ENCODE measurements around the gene CKAP2L.
A peak's percentile ranks its signal among the peaks of the same experiment; 100 is the strongest.

CKAP2L gene

DNA sequence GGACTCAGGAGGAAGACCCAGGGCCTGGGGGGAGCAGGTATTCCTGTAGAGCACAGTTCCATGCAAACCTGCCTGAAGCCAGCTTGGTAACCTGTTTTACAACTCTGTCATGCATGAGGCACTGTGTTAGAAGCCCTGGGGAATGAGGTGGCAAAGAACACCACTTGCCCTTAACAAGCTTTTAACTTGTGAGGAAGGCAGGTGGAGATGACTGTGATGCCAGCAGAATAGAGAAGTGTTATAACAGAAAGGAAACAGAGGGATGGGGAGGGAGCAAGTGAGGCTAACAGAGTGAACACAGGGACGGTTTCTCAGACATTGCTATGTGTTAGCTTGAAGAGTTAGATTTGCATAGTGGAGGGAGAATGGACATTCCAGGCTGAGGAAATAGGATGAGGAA is 31.4 kb upstream of the CKAP2L start:
- TF ChIP-seq, protein P1, sequence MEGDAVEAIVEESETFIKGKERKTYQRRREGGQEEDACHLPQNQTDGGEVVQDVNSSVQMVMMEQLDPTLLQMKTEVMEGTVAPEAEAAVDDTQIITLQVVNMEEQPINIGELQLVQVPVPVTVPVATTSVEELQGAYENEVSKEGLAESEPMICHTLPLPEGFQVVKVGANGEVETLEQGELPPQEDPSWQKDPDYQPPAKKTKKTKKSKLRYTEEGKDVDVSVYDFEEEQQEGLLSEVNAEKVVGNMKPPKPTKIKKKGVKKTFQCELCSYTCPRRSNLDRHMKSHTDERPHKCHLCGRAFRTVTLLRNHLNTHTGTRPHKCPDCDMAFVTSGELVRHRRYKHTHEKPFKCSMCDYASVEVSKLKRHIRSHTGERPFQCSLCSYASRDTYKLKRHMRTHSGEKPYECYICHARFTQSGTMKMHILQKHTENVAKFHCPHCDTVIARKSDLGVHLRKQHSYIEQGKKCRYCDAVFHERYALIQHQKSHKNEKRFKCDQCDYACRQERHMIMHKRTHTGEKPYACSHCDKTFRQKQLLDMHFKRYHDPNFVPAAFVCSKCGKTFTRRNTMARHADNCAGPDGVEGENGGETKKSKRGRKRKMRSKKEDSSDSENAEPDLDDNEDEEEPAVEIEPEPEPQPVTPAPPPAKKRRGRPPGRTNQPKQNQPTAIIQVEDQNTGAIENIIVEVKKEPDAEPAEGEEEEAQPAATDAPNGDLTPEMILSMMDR (IDR thresholded peaks at IDR 0.05; ENCODE audit: low read depth, low read length, missing control alignments): no peak
- H3K4me3 ChIP-seq (ENCODE audit: low read depth, low read length): no peak overlapping the region
- DNase-seq (ENCODE audit: low read depth): no peak

DNA sequence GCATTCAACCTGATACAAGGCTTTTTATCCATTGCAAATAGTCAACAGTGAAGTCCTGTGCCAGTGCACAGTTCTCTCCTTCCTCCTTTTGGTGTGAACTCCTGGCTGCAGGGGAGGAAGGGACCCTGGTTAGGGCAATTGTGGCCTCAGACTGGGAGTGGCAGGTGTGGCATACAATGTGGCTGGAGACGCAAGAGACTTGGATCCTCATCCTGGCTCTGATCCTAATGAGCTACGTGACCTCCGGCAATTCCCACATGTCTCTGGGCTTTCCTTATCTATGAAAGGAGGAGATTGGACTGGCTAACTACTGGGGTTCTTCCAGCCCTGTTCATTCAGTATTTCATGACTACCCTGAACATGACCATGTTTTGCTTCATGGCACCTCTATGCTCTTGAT is 30.4 kb upstream of the CKAP2L start:
- no peak overlapping the region for H3K4me3 ChIP-seq (ENCODE audit: low read depth, low read length)
- no peak for DNase-seq (ENCODE audit: low read depth)
- TF ChIP-seq, protein P1 (IDR thresholded peaks at IDR 0.05; ENCODE audit: low read depth, low read length, missing control alignments): no peak

DNA sequence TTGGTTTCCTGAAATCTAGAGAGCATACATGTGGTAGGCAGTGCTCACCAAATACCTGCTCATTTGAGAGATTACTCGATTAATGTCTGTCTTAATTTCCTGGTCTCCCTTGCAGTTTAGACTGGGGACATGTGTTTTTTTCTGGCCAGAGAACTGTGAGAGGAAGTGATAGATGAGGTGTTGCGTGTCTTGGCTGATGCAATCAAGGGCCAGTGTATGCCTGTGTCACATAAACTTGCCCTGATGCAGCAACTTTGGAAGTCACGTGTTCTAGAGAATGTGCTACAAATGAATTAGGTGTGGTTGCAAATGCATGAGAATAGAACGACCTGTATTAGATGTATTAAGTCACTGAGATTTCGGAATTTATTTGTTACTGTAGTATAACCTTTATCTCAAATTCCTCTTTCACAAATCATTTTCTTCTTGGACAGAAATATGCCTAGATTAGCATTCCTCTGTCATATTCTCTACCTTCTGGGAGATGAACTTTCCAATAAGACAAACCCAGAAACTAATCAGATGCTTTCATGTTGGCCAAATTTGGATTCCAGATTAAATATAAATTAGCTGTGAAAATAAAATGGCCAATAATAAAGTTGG is 29.8 kb upstream of the CKAP2L start:
- peak; percentile 77 for DNase-seq (ENCODE audit: low read depth)
- H3K4me3 ChIP-seq (ENCODE audit: low read depth, low read length): no peak overlapping the region
- TF ChIP-seq, protein P1 (IDR thresholded peaks at IDR 0.05; ENCODE audit: low read depth, low read length, missing control alignments): no peak

DNA sequence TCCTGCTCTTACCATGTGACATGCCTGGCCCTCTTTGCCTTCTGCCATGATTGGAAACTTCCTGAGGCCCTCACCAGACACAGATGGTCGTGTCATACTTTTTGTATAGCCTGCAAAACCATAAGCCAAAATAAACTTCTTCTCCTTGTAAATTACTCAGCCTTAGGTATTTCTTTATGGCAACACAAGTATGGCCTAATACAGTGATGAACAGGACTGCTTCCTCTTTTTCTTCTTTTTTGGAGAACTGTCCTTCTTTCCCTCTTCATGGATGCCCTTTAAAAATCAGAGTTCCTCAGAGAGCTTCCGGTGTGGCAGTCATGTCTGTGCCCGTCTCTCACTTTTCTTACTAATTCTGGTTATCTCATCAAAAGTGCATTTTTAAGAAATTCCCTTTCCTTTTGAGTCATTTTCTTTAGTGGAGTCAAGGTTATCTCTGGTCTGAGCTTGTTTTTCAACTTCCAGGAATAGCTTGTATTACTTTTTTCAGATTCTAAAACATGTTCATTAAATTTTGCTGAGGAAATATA is 29.1 kb upstream of the CKAP2L start:
- TF ChIP-seq, protein P1 (IDR thresholded peaks at IDR 0.05; ENCODE audit: low read depth, low read length, missing control alignments): no peak
- DNase-seq (ENCODE audit: low read depth): no peak
- no peak overlapping the region for H3K4me3 ChIP-seq (ENCODE audit: low read depth, low read length)

DNA sequence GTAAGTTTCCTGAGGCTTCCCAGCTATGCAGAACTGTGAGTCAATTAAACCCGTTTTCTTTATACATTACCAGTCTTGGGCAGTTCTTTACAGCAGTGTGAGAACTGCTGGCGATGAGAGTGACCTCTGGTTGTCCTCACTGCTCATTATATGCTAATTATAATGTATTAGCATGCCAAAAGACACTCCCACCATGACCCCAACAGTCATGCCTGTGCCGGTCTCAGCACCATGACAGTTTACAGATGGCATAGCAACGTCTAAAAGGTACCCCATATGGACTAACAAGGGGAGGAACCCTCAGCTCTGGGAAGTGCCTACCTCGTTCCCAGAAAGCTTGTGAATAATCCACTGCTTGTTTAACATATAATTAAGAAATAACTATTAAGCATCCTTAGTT is 28.0 kb upstream of the CKAP2L start:
- DNase-seq (ENCODE audit: low read depth): no peak
- TF ChIP-seq, protein P1 (IDR thresholded peaks at IDR 0.05; ENCODE audit: low read depth, low read length, missing control alignments): no peak
- no peak overlapping the region for H3K4me3 ChIP-seq (ENCODE audit: low read depth, low read length)

DNA sequence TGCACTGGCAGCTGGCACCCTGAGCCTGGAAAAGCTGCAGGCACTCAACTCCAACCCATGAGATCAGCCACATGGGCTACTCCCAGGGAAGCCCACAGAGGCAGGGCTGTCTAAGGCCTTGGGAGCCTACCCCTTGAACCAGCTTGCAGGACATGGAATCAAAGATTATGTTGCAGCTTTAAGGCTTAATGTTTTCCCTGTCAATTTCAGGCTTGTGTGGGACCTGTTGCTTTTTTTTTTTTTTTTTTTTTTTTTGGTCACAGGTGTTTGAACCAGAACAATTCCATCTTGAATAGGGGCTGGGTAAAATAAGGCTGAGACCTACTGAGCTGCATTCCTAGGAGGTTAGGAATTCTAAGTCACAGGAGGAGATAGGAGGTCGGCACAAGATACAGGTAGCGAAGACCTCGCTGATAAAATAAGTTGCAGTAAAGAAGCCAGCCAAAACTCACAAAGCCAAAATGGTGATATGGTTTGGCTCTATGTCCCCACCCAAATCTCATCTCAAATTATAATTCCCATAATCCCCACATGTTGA is 27.4 kb upstream of the CKAP2L start:
- H3K4me3 ChIP-seq (ENCODE audit: low read depth, low read length): no peak overlapping the region
- TF ChIP-seq, protein P1 (IDR thresholded peaks at IDR 0.05; ENCODE audit: low read depth, low read length, missing control alignments): no peak
- no peak for DNase-seq (ENCODE audit: low read depth)

DNA sequence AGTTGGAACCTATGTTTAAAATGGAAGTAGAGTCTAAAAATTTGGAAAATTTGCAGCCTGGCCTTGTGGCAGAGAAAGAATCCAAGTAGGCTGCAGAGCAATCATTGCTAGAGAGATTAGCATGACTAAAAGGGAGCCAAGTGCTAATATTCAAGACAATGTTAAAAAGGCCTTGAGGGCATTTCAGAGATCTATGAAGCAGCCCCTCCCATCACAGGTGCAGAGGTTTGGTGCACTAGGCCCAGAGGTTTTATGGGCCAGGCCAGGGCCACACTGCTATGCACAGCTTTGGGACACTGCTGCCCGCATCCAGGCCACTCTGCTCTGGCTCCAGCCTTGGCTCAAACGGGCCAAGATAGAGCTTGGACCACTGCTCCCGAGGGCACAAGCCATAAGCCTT is 26.6 kb upstream of the CKAP2L start:
- TF ChIP-seq, protein P1 (IDR thresholded peaks at IDR 0.05; ENCODE audit: low read depth, low read length, missing control alignments): no peak
- no peak overlapping the region for H3K4me3 ChIP-seq (ENCODE audit: low read depth, low read length)
- DNase-seq (ENCODE audit: low read depth): no peak
